GM12875 (cell line): ENCODE data around the gene FAM24B.
"Not testable (repeated sequence)": the region's sequence is repeated elsewhere in the genome, so short reads cannot be mapped to it uniquely, and the experiment has no call there.

Source experiments
- H3K4me3 ChIP-seq: one replicate; pipeline ENCODE4 v1.5.1; 2011; ENCODE audit warnings: low read depth, low read length, control low read depth
- TF ChIP-seq, protein P1 (sequence below): IDR thresholded peaks from 2 replicates; pipeline ENCODE4 v1.5.1; 2011; ENCODE audit warnings: low read depth, mild to moderate bottlenecking, control low read depth, inconsistent platforms, low read length, moderate library complexity, borderline replicate concordance; ENCODE audit not compliant: insufficient read depth

The FAM24B gene

DNA sequence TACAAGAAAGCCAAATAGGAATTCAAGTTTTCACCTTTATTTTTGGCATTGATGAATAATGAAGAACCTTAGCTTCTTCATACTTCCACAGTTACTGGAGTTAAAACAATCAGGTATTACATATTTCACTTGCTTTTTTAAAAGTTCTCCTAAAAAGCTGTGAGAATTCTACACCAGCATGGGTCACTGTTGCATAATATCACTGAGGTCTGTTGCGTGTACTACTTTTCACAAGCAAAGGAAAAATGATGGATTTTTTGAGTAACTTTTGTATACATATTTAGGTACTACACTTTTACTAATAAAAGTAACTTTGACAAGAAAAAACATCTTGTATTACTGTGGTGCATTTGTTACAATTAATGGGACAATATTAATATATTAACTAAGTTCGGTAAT lies 15.2 kb downstream of the FAM24B start:
- TF ChIP-seq, protein P1, sequence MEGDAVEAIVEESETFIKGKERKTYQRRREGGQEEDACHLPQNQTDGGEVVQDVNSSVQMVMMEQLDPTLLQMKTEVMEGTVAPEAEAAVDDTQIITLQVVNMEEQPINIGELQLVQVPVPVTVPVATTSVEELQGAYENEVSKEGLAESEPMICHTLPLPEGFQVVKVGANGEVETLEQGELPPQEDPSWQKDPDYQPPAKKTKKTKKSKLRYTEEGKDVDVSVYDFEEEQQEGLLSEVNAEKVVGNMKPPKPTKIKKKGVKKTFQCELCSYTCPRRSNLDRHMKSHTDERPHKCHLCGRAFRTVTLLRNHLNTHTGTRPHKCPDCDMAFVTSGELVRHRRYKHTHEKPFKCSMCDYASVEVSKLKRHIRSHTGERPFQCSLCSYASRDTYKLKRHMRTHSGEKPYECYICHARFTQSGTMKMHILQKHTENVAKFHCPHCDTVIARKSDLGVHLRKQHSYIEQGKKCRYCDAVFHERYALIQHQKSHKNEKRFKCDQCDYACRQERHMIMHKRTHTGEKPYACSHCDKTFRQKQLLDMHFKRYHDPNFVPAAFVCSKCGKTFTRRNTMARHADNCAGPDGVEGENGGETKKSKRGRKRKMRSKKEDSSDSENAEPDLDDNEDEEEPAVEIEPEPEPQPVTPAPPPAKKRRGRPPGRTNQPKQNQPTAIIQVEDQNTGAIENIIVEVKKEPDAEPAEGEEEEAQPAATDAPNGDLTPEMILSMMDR = no peak
- no peak overlapping the region for H3K4me3 ChIP-seq

DNA sequence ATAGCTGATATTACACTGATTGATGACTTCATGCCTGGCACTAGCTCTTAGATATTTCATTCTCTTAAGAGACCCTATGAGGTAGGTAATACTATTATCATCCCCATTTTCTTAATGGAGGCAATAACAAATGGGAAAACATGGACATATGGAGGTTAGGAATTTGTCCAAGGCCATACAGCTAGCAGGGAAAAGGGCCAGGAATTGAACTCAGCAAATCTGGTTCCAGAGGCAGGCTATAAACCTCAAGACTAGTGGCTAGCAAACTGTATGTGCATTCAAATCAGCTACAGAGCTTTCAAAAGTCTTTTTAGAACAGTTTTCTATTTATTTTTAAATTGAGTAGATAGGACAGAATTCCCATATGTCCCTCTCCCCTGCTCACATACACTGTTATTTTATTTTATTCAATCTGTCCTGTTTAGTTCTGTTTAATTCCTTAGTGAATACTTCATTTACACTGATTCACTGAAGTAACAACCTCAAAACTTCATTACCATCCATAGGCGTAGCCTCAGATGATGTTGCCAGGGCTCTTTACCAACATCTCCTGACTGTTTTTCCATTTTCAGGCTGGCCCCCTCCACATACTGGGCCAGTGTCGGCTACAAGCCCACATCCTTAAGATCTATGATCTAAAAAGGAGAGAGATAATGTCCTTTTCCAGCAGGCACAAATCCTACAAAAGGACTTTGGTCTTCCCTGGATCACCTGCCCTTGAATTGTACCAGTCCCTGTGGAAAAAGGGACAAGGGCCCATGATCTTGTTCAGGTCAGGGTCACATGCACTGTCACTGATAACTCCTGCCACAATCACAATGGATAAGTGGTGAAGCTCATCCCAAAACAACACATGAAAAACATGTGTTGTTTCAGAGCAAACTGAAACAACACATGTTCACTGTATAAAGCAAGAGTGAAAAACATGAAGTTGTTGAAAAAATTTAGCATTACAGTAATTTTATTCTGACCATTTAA lies 15.9 kb downstream of the FAM24B start:
- TF ChIP-seq, protein P1 = no peak
- no peak overlapping the region for H3K4me3 ChIP-seq

DNA sequence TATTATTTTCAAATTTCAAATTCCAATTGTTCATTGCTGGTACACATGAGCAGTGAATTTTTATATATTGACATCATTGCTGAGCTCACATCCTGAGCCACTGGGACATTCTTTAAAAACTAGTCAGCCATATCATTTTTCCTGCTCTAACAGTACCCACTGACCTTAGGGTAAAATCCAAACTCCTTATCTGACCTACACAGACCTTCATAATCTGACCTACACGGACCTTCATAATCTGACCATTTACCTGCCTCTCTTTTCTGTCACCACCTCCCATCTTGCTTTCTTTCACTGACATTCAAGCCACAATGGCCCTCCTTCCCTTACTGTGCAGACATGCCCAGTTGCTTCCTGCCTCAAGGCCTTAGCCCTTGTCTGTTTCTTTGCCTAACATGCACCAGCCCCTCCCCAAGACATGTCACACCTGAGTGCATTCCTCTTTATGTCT lies 17.6 kb downstream of the FAM24B start:
- TF ChIP-seq, protein P1 = no peak
- H3K4me3 ChIP-seq = no peak overlapping the region

DNA sequence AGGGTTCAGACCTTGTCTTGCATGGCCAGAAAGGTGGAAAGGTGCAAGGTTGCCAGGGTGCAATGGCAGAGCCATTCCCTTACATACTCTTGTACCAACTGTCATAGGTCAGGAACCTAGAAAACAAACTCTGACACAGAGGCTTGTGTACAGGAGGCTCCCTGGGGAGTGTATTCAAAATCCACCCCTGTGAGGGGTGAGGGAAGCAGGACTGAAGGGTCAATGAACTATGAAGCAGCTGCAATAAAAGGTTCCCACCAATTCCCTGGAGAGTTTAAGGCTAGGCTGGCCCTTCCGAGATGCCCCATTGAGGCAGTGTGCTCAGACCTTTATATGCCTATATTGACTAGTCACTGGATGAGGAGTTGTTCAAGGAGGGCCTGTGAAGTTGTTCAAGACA lies 19.9 kb downstream of the FAM24B start:
- TF ChIP-seq, protein P1 = no peak
- no peak overlapping the region for H3K4me3 ChIP-seq

DNA sequence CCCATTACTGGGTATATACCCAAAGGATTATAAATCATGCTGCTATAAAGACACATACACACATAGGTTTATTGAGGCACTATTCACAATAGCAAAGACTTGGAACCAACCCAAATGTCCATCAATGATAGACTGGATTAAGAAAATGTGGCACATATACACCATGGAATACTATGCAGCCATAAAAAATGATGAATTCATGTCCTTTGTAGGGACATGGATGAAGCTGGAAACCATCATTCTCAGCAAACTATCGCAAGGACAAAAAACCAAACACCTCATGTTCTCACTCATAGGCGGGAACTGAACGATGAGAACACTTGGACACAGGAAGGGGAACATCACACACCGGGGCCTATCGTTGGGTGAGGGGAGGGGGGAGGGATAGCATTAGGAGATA lies 21.3 kb downstream of the FAM24B start:
- not testable (repeated sequence) for H3K4me3 ChIP-seq

DNA sequence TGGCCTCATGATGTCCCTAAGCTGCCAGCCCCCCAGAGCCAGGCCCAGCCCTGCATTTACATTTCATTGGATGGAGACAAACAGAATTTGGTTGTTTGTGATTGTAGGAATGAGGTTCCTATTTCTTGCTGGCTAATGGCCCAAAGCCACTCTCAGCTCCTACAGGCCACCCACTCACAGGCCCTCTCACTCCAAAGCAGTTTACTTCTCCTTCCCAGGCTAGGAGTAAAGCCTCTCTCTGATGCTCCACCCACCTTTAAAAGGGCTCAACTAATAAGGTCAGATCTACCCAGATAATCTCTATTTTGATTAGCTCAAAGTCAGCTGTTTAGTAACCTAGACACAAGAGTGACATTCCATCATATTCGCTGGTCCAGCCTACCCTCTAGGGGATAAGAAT lies 22.5 kb downstream of the FAM24B start:
- TF ChIP-seq, protein P1 = no peak
- no peak overlapping the region for H3K4me3 ChIP-seq

DNA sequence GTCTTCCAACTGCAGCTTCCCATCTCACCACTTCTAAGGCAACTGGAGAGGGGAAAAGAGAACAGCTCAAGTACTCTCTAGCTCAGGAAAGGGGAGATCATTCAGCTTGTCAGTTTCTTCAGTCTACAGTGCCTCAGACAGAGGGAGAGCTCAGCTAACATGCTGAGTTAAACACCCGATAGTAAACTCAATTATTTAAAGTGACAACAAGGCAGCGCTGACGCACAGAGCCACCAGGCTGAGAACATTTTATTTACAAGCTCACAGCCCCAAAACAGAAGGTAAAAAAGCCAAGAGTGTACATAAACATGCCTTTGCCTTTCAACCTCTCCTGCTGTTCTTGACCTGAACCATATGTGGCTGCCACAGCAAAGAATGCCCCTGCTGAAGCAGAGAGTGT lies 23.6 kb downstream of the FAM24B start:
- no peak overlapping the region for H3K4me3 ChIP-seq
- TF ChIP-seq, protein P1 = no peak
